Measurements from ENCODE around the gene CD27.

Gene CD27

DNA sequence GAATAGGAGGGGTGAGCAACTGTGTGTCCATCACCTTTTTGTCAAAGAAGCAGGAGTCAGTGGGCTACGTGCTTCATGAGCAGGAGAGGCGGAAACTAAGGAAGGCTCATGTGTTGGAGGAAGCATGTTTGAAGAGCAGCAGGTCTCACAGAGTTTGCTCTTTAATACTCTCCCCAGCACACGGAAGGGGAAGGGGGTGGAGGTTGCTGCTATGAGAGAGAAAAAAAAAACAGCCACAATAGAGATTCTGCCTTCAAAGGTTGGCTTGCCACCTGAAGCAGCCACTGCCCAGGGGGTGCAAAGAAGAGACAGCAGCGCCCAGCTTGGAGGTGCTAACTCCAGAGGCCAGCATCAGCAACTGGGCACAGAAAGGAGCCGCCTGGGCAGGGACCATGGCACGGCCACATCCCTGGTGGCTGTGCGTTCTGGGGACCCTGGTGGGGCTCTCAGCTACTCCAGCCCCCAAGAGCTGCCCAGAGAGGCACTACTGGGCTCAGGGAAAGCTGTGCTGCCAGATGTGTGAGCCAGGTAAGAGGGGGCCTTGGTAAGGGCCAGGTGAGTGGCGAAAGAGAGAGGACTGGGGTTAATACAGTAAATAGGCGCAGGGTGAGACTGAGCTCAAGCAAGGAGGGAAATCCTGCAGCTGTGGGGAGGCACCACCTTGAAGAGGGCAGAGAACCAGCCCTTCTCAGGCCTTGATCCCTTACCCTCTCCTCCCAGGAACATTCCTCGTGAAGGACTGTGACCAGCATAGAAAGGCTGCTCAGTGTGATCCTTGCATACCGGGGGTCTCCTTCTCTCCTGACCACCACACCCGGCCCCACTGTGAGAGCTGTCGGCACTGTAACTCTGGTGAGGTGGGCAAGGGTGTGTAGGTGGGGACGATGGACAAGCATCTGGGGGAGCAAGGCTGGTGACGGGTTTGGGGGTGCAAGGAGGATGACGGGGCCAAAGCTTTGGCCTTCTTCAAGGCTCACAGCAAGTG lies at the start of gene CD27:
TSS of gene CD27 (plus strand) at position 252 of the 985 bp plus-strand sequence. CDS start at position 393, 141 bp downstream.
- Mint-ChIP-seq H3K4me3 (peak within 1 kb of the TSS; percentile 80 to 93), H3K27me3 (no peaks in the 10 kb centered on the region), H3K4me1 (peaks cover 64% of the 10 kb centered on the region), H3K9me3 (no peaks in the 10 kb centered on the region), H3K27ac (peak within 1 kb of the TSS; percentile 99)
- DNase-seq: no peak
- ATAC-seq: peak; percentile 57

DNA sequence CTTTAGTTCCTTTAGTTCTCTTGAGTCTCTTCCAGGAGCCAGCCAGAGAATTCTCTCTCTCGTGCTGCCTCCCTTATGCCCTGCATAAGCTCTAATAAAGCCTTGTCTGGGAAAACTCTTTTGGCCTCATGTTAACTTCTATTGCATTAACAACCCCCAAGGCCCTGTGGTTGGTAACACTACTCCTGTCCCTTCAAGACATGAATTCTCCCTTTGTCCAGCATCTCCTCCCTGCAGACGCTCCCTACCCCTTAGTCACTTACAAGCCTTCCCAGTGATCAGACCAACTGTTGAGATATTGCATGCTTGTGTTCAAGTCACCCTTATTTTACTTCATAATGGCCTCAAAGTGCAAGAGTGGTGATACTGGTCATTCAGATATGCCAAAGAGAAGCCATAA lies 48.7 kb upstream of the CD27 start:
- no peaks in the 10 kb centered on the region for H3K27me3 Mint-ChIP-seq
- H3K4me3 Mint-ChIP-seq: no peak overlapping the region
- no peaks in the 10 kb centered on the region for H3K9me3 Mint-ChIP-seq
- no peak overlapping the region for H3K27ac Mint-ChIP-seq
- no peak for ATAC-seq
- DNase-seq: no peak
- no peaks in the 10 kb centered on the region for H3K4me1 Mint-ChIP-seq

DNA sequence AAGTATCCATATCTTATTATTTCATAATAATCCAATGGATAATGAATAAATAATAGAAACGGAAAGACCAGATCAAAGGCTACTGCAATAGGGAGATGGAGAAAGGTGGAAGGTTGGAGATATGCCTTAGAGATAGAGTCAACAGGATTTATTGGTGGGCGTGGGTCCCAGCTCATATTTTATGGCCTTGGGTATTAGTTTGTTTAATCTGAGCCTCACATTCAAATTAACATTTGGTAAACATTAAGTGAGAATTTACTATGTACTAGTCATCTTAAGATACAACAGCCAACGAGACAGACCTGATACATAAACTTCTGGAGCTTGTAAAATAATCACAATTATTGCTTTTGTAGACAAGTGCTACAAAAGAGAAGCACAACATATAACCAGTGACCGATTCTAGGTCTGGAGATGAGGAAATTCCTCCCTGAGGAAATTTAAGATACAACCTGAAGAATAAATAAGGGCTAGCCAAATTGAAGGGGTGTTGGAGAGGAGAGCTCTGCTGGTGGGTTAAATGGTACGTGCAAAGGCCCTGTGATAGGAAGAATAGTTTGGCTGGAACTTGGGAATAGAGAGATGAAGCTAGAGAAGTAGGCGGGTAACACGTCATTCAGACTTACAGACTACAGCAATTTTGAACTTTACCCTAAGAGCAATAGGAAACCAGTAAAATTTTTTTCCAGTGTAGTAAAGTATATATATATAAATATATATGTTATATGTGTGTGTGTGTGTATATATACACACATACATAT lies 44.7 kb upstream of the CD27 start:
- DNase-seq (no peak), ATAC-seq (no peak)
- Mint-ChIP-seq H3K4me1 (no peaks in the 10 kb centered on the region), H3K4me3 (no peak overlapping the region), H3K9me3 (no peaks in the 10 kb centered on the region), H3K27me3 (no peaks in the 10 kb centered on the region), H3K27ac (no peak overlapping the region)

DNA sequence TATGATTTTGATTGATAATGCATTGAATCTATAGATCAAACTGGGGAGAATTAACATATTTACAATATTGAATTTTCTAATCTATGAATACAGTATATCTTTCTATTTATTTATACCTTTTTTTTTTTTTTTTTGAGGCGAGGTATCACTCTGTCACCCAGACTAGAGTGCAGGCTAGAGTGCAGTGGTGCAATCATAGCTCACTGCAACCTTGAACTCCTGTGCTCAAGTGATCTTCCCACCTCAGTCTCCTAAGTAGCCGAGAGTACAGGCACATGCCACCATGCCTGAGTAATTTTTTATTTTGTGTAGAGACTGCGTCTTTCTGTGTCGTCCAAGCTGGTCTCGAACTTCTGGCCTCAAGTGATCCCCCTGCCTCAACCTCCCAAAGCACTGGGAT lies 40.4 kb upstream of the CD27 start:
- Mint-ChIP-seq H3K27ac (no peak overlapping the region), H3K27me3 (no peaks in the 10 kb centered on the region), H3K4me1 (no peaks in the 10 kb centered on the region), H3K9me3 (no peaks in the 10 kb centered on the region), H3K4me3 (no peak overlapping the region)
- no peak for DNase-seq
- ATAC-seq: no peak

DNA sequence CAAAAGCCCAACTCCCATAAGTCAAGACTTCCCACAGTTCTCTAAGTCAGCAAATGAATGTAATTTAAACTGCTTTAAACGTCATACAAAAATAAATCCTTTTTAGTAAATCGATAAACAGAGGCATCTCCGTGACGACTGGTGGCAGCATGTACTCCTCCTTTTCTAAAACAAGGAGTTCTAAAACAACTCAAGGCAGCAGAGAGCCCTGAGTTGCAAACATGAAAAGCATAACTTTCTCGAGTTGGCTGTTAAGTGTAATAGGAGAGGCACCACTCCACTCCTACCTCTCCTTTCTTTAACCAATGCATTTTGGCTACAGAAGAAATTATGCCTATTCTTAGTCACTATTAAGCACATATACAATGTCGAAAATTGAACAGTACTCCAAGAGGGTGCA lies 38.8 kb upstream of the CD27 start:
- Mint-ChIP-seq H3K4me1 (no peaks in the 10 kb centered on the region), H3K4me3 (no peak overlapping the region), H3K9me3 (no peaks in the 10 kb centered on the region), H3K27me3 (no peaks in the 10 kb centered on the region), H3K27ac (no peak overlapping the region)
- DNase-seq (no peak), ATAC-seq (no peak)

DNA sequence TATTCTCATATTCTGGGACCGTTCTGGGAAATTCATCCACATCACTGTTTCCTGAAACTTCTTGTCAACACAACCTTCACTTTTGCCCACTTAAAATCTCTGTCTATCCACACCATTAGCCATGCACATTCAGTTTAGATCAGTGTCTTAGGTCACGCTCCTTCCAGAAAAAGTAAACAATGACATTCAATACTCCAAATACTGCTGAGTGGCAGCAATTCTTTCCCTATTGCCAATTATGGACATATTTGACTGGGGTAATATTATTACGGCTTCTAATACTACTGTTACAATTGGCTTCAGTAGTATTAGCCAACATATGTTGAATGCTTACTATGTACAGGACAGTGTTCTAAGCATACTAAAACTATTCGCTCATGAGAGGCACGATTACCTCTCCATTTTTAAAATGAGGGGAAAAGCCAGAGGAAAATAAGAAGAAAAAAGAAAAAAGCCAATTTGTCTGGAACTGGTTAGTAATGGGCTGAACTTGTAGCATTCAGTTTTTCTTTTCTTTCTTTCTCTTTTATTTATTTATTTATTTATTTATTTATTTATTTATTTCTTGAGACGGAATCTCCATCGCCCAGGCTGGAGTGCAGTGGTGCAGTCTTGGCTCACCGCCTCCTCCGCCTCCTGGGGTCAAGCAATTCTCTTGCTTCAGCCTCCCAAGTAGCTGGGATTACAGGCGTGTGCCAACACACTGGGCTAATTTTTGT lies 37.4 kb upstream of the CD27 start:
- H3K4me3 Mint-ChIP-seq: no peak overlapping the region
- DNase-seq: no peak
- no peaks in the 10 kb centered on the region for H3K9me3 Mint-ChIP-seq
- no peaks in the 10 kb centered on the region for H3K27me3 Mint-ChIP-seq
- no peak overlapping the region for H3K27ac Mint-ChIP-seq
- no peak for ATAC-seq
- no peaks in the 10 kb centered on the region for H3K4me1 Mint-ChIP-seq

DNA sequence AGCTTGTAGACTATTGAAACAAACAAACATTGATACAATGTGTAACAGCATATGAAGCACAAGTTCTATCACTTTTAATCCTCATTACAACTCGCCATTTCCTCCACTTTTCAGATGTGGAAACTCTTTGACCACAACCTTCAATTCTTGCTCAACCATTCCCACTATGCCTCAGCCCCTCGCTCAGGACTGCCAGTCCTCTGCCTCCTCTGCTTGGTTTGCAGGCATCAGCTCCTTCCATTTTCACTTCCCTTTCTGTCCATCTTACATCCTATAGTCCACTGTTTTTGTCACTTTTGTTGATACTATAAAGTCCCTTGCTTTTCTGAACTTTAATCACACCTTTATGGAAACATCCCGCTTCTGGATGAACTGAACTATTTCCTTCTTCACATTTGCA lies 28.2 kb upstream of the CD27 start:
- H3K4me3 Mint-ChIP-seq: no peak overlapping the region
- DNase-seq (no peak), ATAC-seq (peak; percentile 42)
- no peaks in the 10 kb centered on the region for H3K27me3 Mint-ChIP-seq
- H3K9me3 Mint-ChIP-seq: no peaks in the 10 kb centered on the region
- H3K4me1 Mint-ChIP-seq: peaks cover 23% of the 10 kb centered on the region
- H3K27ac Mint-ChIP-seq: peak overlapping the region in 1 of 2 donors; percentile 37

DNA sequence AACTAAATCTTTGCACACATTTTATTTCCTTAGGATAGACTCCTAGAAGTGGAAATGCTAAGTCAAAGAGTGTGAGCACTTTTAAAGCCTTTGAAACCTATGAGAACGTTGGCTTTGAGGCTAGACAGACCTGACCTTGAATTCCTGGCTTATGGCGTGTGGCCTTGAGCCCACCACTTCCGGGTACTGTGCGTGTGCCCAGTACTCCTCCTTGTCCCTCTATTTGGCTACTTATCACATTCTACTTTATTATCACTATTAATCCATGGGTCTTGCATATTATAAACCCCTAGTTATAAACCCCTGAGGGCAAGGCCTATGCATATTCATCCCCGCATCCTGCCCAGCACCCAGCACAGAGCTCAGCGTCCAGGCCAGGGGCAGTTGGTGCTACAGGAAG lies 26.0 kb upstream of the CD27 start:
- H3K27ac Mint-ChIP-seq: no peak overlapping the region
- peaks cover 29% of the 10 kb centered on the region for H3K4me1 Mint-ChIP-seq
- ATAC-seq (no peak), DNase-seq (no peak)
- H3K9me3 Mint-ChIP-seq: no peaks in the 10 kb centered on the region
- H3K27me3 Mint-ChIP-seq: no peaks in the 10 kb centered on the region
- no peak overlapping the region for H3K4me3 Mint-ChIP-seq

DNA sequence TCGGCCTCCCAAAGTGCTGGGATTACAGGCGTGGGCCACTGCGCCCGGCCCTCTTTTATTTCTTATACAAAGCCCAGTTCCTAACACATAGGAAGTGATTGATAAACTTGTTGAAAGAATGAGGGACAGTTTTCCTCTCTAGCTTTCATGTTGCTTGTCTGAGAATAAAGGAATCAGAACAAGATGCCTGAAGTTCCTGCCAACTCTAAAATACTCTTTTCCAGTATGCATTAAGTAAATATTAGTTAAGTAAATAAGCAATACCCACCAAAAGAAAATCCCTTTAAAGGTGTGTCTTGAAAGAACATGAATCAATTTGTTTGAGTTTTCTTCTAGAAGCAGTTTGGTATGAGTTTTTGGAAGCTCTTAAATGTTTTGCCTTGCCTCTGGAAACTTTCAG lies 24.4 kb upstream of the CD27 start:
- DNase-seq (no peak), ATAC-seq (no peak)
- peaks cover 36% of the 10 kb centered on the region for H3K4me1 Mint-ChIP-seq
- H3K9me3 Mint-ChIP-seq: no peaks in the 10 kb centered on the region
- no peaks in the 10 kb centered on the region for H3K27me3 Mint-ChIP-seq
- H3K27ac Mint-ChIP-seq: no peak overlapping the region
- H3K4me3 Mint-ChIP-seq: no peak overlapping the region

DNA sequence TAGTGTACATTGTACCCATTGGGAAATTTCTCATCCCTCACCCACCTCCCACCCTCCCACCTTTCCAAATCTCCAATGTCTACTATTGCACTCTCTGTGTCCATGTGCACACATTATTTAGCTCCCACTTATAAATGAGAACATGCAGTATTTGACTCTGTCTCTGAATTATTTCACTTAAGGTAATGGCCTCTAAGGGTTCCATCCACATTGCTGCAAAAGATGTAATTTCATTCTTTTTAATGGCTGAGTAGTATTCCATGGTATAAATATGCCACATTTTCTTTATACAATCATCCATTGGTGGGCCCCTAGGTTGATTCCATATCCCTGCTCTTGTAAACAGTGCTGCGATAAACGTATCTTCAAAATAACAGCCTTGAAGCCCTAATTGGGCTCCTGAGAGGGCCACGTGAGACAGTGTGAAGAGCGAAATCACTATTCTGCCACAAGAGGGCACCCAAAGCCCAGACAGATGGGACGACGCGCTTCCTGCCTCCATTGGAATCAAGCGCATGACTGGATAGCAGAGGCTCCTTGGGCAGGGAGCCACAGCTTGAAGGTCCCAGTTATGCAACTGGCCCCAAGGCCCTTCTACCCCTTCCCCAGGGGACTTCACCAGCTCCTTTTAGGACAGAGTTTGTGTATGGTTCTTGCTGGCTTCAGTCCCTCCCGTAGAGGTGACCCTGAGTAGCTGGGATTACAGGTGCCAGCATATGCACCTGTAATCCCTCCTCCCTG lies 21.3 kb upstream of the CD27 start:
- DNase-seq (peak; percentile 73 to 82), ATAC-seq (peak; percentile 72)
- H3K27me3 Mint-ChIP-seq: no peaks in the 10 kb centered on the region
- H3K27ac Mint-ChIP-seq: peak overlapping the region; percentile 93 to 95
- no peaks in the 10 kb centered on the region for H3K9me3 Mint-ChIP-seq
- peaks cover 53% of the 10 kb centered on the region for H3K4me1 Mint-ChIP-seq
- H3K4me3 Mint-ChIP-seq: peak overlapping the region; percentile 42 to 61

DNA sequence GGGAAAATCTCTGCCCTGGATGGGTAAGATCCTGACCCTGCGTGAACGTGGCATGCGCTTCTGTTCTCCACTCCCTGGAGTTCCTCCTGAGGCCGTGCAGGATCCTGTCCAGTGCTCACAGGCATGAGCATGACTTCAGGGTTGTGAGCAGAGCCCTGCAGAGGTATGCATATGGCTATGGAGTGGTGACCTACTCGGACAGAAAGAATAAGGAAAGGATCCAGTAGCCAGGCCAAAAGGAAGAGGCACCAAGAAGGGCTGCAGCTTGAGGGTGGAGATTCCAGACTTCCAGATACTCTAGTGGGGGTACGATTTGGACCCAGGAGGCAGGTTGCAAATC lies 20.8 kb upstream of the CD27 start:
- H3K27ac Mint-ChIP-seq: peak overlapping the region; percentile 93 to 95
- DNase-seq (no peak), ATAC-seq (peak; percentile 2)
- H3K27me3 Mint-ChIP-seq: no peaks in the 10 kb centered on the region
- peak overlapping the region; percentile 42 to 61 for H3K4me3 Mint-ChIP-seq
- H3K9me3 Mint-ChIP-seq: no peaks in the 10 kb centered on the region
- peaks cover 58% of the 10 kb centered on the region for H3K4me1 Mint-ChIP-seq

DNA sequence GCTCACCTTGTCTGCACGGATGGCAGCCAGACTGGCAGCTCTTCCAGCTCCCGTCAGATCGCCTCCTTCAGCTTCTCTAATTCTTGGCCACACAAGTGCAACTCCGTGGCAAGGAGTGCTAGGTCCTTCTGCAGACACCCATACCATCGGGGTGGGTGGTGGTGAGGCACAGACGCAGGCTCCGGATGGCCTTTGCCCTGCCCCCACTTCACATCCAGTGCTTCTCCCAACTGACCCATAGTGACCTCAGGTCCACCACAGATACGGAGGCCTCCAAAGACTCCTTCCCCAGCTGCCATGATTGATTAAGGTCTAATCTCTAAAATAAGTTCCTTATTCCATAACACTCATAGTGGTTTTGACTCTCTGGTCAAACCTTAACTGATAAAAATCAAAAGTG lies 19.9 kb upstream of the CD27 start:
- no peak for DNase-seq
- Mint-ChIP-seq H3K27me3 (no peaks in the 10 kb centered on the region), H3K9me3 (no peaks in the 10 kb centered on the region), H3K4me3 (peak overlapping the region; percentile 19 to 29), H3K27ac (peak overlapping the region; percentile 85 to 93), H3K4me1 (peaks cover 66% of the 10 kb centered on the region)
- no peak for ATAC-seq

DNA sequence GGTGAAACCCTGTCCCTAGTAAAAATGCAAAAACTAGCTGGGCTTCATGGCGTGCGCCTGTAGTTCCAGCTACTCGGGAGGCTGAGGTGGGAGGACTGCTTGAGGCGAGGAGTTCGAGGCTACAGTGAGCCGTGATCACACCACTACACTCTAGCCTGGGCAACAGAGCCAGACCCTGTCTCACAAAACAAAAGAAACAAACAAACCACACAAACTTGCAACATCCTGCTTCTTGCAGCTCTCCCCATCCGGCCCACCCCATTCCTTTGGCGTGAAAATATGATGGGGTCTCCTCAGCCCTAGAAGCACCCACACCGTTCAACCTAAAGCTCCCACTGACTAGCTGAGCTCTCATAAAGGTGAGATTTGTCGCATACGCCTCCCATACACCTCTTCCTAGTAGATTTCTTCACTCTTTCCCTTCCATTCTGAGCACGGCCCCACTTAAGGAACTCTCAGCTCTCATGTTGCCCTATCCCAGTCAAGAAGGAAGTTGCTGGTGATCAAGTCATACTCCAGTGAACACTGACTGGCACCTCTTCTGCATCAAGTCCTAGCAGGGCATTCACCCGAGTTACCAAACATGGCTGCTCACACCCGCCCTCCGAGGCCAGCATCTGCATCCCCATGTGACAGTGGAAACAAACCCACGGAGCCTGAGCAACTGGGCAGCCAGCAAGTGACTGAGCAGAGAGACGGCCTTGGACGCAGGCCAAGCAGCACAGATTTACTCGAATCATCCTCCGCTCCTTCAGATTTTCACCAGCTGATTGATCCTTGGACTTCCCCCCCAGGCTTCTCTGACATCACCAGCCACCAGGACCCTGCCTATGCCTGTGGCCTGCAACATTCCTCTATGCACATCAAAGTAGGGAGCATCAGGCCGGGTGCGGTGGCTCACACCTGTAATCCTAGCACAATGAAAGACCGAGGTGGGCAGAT lies 18.9 kb upstream of the CD27 start:
- H3K27ac Mint-ChIP-seq: peak overlapping the region; percentile 99
- peak in 1 of 2 donors; percentile 43 for DNase-seq
- peaks cover 76% of the 10 kb centered on the region for H3K4me1 Mint-ChIP-seq
- no peaks in the 10 kb centered on the region for H3K9me3 Mint-ChIP-seq
- no peak for ATAC-seq
- H3K4me3 Mint-ChIP-seq: peak overlapping the region; percentile 86 to 90
- no peaks in the 10 kb centered on the region for H3K27me3 Mint-ChIP-seq
